ENCODE data around the gene PPEF2. TPM values are rescaled to one million over a fixed set of nuclear protein-coding genes. Genes with fewer than 3 reads are reported as not detected.

Gene PPEF2
- total RNA-seq, 1 experiment from 2014 or later = not detected

DNA sequence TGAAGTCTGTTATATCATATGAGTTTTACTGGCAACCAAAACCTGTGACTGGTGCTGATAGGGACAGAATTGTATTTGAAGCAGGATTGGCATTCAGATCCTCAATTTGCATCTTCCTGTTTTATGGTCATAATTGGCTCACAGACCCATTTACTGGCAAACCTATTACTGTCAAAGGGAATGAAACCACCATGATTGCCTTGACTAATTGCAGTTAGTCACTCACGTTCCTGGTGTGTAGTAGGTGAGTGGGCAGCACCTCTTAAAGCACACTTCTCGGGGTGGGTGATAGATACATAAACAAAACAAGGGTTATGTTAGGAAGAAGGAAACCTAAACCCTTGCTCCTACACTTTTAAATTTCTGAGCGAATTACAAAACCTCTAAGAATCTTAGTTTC lies 81.0 kb downstream of the PPEF2 start:
- Mint-ChIP-seq H3K27ac (no peak overlapping the region), H3K9me3 (no peaks in the 10 kb centered on the region), H3K27me3 (ENCODE audit: low read depth) (no peaks in the 10 kb centered on the region), H3K36me3 (ENCODE audit: insufficient read depth in 1 of 3, low read depth in 3 of 3) (no peaks in the 10 kb centered on the region), H3K4me3 (no peak overlapping the region), H3K4me1 (peaks cover 0 to 4% of the 10 kb centered on the region in 2 experiments; a peak in 1 of 4 replicates)
- Histone ChIP-seq H2BK120ac (ENCODE audit: low read depth, low read length, poor library complexity, severe bottlenecking) (no peak overlapping the region), H2BK5ac (ENCODE audit: insufficient read length, low read length) (no peak overlapping the region), H2BK15ac (ENCODE audit: low read depth, low read length) (no peak overlapping the region), H4K91ac (ENCODE audit: insufficient read length, low read depth, low read length) (no peak overlapping the region), H2BK20ac (ENCODE audit: low read depth, low read length, poor library complexity, severe bottlenecking) (no peak overlapping the region), H3T11ph (ENCODE audit: low read length) (no peak overlapping the region), H2AK5ac (ENCODE audit: insufficient read length, low read length) (no peak overlapping the region), H3K23ac (ENCODE audit: insufficient read length, low read depth, low read length) (no peak overlapping the region), H2AFZ (ENCODE audit: low read length) (no peak overlapping the region), H2BK12ac (ENCODE audit: insufficient read length, low read depth, low read length) (no peak overlapping the region), H3K14ac (ENCODE audit: insufficient read depth, low read length) (no peak overlapping the region), H3K4me1 (ENCODE audit: insufficient read depth, low read length) (no peaks in the 10 kb centered on the region), H3K18ac (ENCODE audit: insufficient read length, low read depth, low read length) (no peak overlapping the region), H3K23me2 (ENCODE audit: insufficient read length, low read depth, low read length, poor library complexity, severe bottlenecking) (no peaks in the 10 kb centered on the region), H3K9me3 (ENCODE audit: control insufficient read depth, low read depth, low read length) (no peaks in the 10 kb centered on the region), H3K9ac (ENCODE audit: extremely low read depth, insufficient read length, low read length) (no peak overlapping the region), H3K79me1 (ENCODE audit: insufficient read depth, low read depth, low read length, poor library complexity, severe bottlenecking) (no peaks in the 10 kb centered on the region), H4K8ac (replicated peaks; ENCODE audit: insufficient read length, low read depth, low read length) (no peak overlapping the region), H4K20me1 (ENCODE audit: control insufficient read depth, insufficient read depth, insufficient read length) (no peaks in the 10 kb centered on the region), H3K27me3 (ENCODE audit: insufficient read depth, low read length) (no peaks in the 10 kb centered on the region), H3K56ac (ENCODE audit: insufficient read length, low read depth, low read length) (no peak overlapping the region), H4K5ac (ENCODE audit: insufficient read length, low read depth, low read length) (no peak overlapping the region), H3K27ac (ENCODE audit: insufficient read length, low read depth, low read length) (no peak overlapping the region), H3K79me2 (ENCODE audit: insufficient read depth, low read length) (no peaks in the 10 kb centered on the region), H3K4me2 (ENCODE audit: insufficient read depth, insufficient read length, low read length) (no peak overlapping the region), H3K4ac (ENCODE audit: low read depth, low read length) (no peak overlapping the region)
- no peak for DNase-seq
- TF ChIP-seq, protein P1, sequence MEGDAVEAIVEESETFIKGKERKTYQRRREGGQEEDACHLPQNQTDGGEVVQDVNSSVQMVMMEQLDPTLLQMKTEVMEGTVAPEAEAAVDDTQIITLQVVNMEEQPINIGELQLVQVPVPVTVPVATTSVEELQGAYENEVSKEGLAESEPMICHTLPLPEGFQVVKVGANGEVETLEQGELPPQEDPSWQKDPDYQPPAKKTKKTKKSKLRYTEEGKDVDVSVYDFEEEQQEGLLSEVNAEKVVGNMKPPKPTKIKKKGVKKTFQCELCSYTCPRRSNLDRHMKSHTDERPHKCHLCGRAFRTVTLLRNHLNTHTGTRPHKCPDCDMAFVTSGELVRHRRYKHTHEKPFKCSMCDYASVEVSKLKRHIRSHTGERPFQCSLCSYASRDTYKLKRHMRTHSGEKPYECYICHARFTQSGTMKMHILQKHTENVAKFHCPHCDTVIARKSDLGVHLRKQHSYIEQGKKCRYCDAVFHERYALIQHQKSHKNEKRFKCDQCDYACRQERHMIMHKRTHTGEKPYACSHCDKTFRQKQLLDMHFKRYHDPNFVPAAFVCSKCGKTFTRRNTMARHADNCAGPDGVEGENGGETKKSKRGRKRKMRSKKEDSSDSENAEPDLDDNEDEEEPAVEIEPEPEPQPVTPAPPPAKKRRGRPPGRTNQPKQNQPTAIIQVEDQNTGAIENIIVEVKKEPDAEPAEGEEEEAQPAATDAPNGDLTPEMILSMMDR (conservative IDR thresholded peaks at IDR 0.05) = no peak
- WGBS (ENCODE audit: extremely low coverage, insufficient read length, low lambda C conversion rate) = no CpG with 5 or more reads among the region's 3 CpGs

All from H9 (cell line).